HG03571 (cell line): ENCODE data around the gene FNDC11.
"Not testable (repeated sequence)": the region's sequence is repeated elsewhere in the genome, so short reads cannot be mapped to it uniquely, and the experiment has no call there.

Experiments used
- ATAC-seq: cut with Tn5 transposase; IDR thresholded peaks from one replicate; pipeline ENCODE4 v1.9.1; 2021; ENCODE audit not compliant: unreplicated experiment

The FNDC11 gene

GRCh38 chr20:63596423-63596822 is 42.5 kb downstream of the FNDC11 start:
- no peak for ATAC-seq

DNA sequence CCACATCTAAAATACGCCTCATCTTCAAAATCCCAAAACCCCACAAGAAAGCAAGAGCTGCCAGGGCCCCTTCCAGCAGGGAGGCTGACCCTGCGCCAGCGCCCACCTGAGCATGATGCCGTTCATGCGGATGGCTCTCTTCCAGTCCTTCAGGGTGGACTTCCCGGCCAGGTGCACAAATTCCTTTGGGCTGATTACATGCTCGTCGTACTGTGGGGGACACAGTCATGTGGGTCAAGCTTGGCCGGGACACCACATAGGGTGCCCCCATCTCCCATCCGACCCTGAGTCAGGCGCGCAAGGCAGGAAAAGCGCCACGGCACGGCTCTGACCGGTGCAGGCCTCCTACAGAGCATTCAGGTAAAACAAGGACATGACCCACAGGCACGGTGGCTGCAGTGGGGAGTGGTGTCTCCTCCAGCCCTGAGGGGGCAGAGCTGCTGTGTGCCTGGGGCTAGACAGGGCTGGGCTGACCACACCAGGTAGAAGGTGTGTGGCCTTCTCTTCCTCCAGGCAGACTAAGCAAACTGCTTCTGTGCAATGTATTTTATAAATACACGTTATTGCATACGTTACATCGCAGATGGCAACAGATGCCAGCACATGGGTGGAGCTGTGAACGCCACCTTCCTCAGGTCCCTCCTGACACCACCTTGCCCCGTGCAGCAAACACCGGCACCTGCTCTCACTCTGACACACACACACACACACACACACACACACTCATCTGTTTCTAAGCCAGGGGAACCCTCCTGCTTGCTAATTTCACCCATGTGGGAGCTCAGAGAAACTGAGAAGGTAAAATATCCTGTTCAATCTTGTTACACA is 43.9 kb downstream of the FNDC11 start:
- ATAC-seq = no peak

GRCh38 chr20:63598479-63599395 is 44.8 kb downstream of the FNDC11 start:
- no peak for ATAC-seq

DNA sequence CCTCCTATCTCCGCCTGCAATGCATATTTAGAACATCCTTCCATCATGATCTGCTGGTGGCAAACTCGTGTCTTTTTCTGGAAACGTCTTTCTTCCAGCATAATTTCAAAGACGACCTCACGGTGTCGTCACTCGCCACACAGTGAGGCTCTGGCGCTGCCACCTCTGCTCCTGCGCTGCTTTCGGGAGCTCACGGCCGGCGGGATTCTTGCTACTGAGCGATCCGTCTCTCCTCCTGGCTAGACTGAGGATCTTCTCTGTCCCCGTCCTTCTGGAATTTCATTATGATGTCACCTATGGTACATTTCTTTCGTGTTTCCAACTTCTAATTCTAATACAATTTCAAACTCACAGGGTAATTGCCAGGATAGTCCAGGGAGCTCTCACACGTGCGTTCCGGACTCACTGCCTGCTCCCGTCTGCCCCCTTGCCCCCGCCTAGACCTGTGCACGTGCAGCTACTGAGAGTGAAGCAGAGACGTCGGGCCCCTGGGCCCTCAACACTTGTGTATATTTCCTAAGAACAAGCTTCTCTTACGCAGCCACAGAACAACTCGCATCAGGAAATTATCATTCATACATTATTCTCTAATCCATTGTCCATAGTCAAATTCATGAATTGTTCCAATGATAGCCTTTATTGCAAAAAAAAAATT is 45.6 kb downstream of the FNDC11 start:
- no peak for ATAC-seq

DNA sequence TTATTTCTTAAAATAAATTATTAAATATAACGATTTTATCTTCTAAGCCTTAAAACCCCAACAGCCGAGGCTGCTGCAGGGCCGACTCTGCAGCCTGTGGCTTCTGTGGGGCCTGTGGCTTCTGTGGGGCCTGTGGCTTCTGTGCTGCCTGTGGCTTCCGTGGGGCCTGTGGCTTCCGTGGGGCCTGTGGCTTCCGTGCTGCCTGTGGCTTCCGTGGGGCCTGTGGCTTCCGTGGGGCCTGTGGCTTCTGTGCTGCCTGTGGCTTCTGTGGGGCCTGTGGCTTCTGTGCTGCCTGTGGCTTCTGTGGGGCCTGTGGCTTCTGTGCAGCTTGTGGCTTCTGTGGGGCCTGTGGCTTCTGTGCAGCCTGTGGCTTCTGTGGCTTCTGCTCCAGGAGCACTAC is 47.7 kb downstream of the FNDC11 start:
- ATAC-seq = not testable (repeated sequence)

DNA sequence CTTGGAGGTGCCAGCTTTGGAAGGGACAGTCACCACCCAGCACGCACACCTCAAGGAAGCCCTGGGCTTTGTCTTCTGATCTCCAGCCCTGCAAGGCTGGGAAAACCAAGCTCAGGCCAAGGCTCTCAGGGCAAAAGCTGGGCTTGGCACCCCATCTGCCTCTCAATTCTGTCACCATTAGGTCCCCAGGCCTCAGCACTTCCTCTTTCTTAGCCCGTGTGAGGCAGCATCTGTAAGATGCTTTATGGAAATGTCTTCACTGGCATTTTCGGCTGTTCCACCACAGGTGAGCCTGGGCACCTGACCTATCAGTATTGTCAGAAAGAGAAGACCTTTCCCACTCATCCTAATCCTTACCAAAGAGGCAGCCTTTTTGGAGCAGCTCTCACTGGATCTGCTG is 48.4 kb downstream of the FNDC11 start:
- no peak for ATAC-seq
